ENCODE measurements around the gene DES.

- TF ChIP-seq CTCF (conservative IDR thresholded peaks at IDR 0.05; ENCODE audit: low read length) (no peak), EZH2phosphoT487 (IDR thresholded peaks at IDR 0.05; ENCODE audit: borderline replicate concordance, low read depth, low read length) (no peak)
These were observed 49.5 kb downstream of the DES start for GRCh38 chr2:219467736-219468075.
